Hepatocyte (in vitro differentiated cells): Measurements from ENCODE around the gene USP33. TPM values are rescaled to one million over a fixed set of nuclear protein-coding genes. Genes with fewer than 3 reads are reported as not detected.

Experiments
- DNase-seq: peaks from one replicate; pipeline ENCODE4 v3.0.0-alpha.2; 2016; ENCODE audit warnings: low spot score
- H2AFZ ChIP-seq: fragments of 200-600 bp; sonication (generic); 2 replicates; pipeline ENCODE4 v1.6.0; 2016; ENCODE audit warnings: antibody characterized with exemption, mild to moderate bottlenecking
- H3K27ac ChIP-seq: fragments of 200-600 bp; sonication (generic); 2 replicates; pipeline ENCODE4 v1.5.1; 2016; ENCODE audit warnings: mild to moderate bottlenecking
- H3K27me3 ChIP-seq: fragments of 200-600 bp; sonication (generic); 2 replicates; pipeline ENCODE4 v1.6.1; 2016
- H3K36me3 ChIP-seq: fragments of 200-600 bp; sonication (generic); replicated peaks from 2 replicates; pipeline ENCODE4 v1.5.1; 2016; ENCODE audit warnings: low read depth; ENCODE audit not compliant: insufficient read depth
- H3K4me1 ChIP-seq: fragments of 200-600 bp; sonication (generic); 2 replicates; pipeline ENCODE4 v1.5.1; 2016; ENCODE audit warnings: mild to moderate bottlenecking, moderate library complexity; ENCODE audit not compliant: insufficient read depth
- H3K4me2 ChIP-seq: fragments of 200-600 bp; sonication (generic); 2 replicates; pipeline ENCODE4 v1.6.0; 2016
- H3K4me3 ChIP-seq: fragments of 200-600 bp; sonication (generic); 2 replicates; pipeline ENCODE4 v1.5.1; 2016; ENCODE audit warnings: mild to moderate bottlenecking
- H3K79me2 ChIP-seq: fragments of 200-600 bp; sonication (generic); 2 replicates; pipeline ENCODE4 v1.6.0; 2017; ENCODE audit warnings: mild to moderate bottlenecking
- H3K9me2 ChIP-seq: fragments of 200-600 bp; sonication (generic); replicated peaks from 2 replicates; pipeline ENCODE4 v1.6.0; 2017; ENCODE audit warnings: mild to moderate bottlenecking; ENCODE audit not compliant: insufficient read depth
- H3K9me3 ChIP-seq: fragments of 200-600 bp; sonication (generic); 2 replicates; pipeline ENCODE4 v1.5.1; 2016; ENCODE audit warnings: low read depth, mild to moderate bottlenecking
- H4K20me1 ChIP-seq: fragments of 200-600 bp; sonication (generic); 2 replicates; pipeline ENCODE4 v1.6.0; 2016; ENCODE audit warnings: mild to moderate bottlenecking; ENCODE audit not compliant: insufficient read depth, poor library complexity, severe bottlenecking
- CTCF ChIP-seq: fragments of 200-600 bp; sonication (generic); IDR thresholded peaks from 2 replicates; pipeline ENCODE4 v1.5.1; 2016; ENCODE audit warnings: antibody characterized with exemption, mild to moderate bottlenecking; ENCODE audit not compliant: poor library complexity
- EZH2 ChIP-seq: fragments of 200-600 bp; sonication (generic); IDR thresholded peaks from 2 replicates; pipeline ENCODE4 v1.6.1; 2016; ENCODE audit warnings: antibody characterized with exemption, mild to moderate bottlenecking, borderline replicate concordance
- EZH2phosphoT487 ChIP-seq: fragments of 200-600 bp; sonication (generic); IDR thresholded peaks from one replicate; pipeline ENCODE4 v1.6.1; 2018; ENCODE audit warnings: antibody characterized with exemption, mild to moderate bottlenecking, low read depth, moderate library complexity; ENCODE audit not compliant: unreplicated experiment, severe bottlenecking
- WGBS: methylation state at CpG from one replicate; pipeline ENCODE4 v1.1.6; 2016; ENCODE audit warnings: low lambda C conversion rate; ENCODE audit errors: missing lambda C conversion rate; 5-methylcytosine and 5-hydroxymethylcytosine counted together
- polyA plus RNA-seq: library from polyadenylated mRNA; unstranded; fragments of >200 nt; fragmentation: Nextera tagmentation; extraction: Ambion mirVana; gene quantifications from 2 replicates; pipeline ENCODE4 v1.2.1, GENCODE V29; 2016
- total RNA-seq: library from RNA; depleted of rRNA; stranded (reverse); fragments of >200 nt; gene quantifications from 2 replicates; pipeline ENCODE4 v1.2.3, GENCODE V29; 2014

USP33 gene
- total and polyA plus RNA-seq, 2 experiments from 2014 or later, result 36.3 to 81.5 TPM

GRCh38 chr1:77673030-77673429 is 86.6 kb downstream of the USP33 start:
- DNase-seq, result no peak
- Histone ChIP-seq H3K9me3 (no peaks in the 10 kb centered on the region), H3K9me2 (no peaks in the 10 kb centered on the region), H3K27ac (no peak overlapping the region), H2AFZ (no peak overlapping the region), H3K4me3 (no peak overlapping the region), H3K4me2 (no peak overlapping the region), H3K79me2 (peaks cover 100% of the 10 kb centered on the region), H4K20me1 (peaks cover 82% of the 10 kb centered on the region), H3K4me1 (no peaks in the 10 kb centered on the region), H3K36me3 (no peaks in the 10 kb centered on the region), H3K27me3 (no peaks in the 10 kb centered on the region)
- whole genome bisulfite sequencing, result 98% methylated on average over 6 of the region's 6 CpGs
- TF ChIP-seq CTCF, result no peak
- TF ChIP-seq EZH2, result no peak
- no peak for TF ChIP-seq EZH2phosphoT487

GRCh38 chr1:77672374-77672773 is 87.3 kb downstream of the USP33 start:
- H2AFZ ChIP-seq, result no peak overlapping the region
- no peaks in the 10 kb centered on the region for H3K9me2 ChIP-seq
- TF ChIP-seq CTCF (no peak), EZH2 (no peak), EZH2phosphoT487 (no peak)
- H3K4me1 ChIP-seq, result peaks cover 5% of the 10 kb centered on the region
- peaks cover 100% of the 10 kb centered on the region for H3K79me2 ChIP-seq
- no peaks in the 10 kb centered on the region for H3K27me3 ChIP-seq
- DNase-seq, result no peak
- H3K4me2 ChIP-seq, result no peak overlapping the region
- no peak overlapping the region for H3K4me3 ChIP-seq
- 97% methylated on average over 2 of the region's 2 CpGs for WGBS
- no peaks in the 10 kb centered on the region for H3K9me3 ChIP-seq
- H3K27ac ChIP-seq, result no peak overlapping the region
- H4K20me1 ChIP-seq, result peaks cover 75% of the 10 kb centered on the region
- H3K36me3 ChIP-seq, result no peaks in the 10 kb centered on the region

GRCh38 chr1:77671836-77672235 is 87.8 kb downstream of the USP33 start:
- H3K36me3 ChIP-seq, result no peaks in the 10 kb centered on the region
- TF ChIP-seq CTCF, result no peak
- no peak for TF ChIP-seq EZH2phosphoT487
- no peak for TF ChIP-seq EZH2
- no peaks in the 10 kb centered on the region for H3K9me2 ChIP-seq
- peaks cover 100% of the 10 kb centered on the region for H3K79me2 ChIP-seq
- no peak overlapping the region for H2AFZ ChIP-seq
- peaks cover 70% of the 10 kb centered on the region for H4K20me1 ChIP-seq
- WGBS, result 87% methylated on average over 5 of the region's 5 CpGs
- H3K27me3 ChIP-seq, result no peaks in the 10 kb centered on the region
- no peaks in the 10 kb centered on the region for H3K9me3 ChIP-seq
- no peak for DNase-seq
- H3K4me1 ChIP-seq, result peaks cover 5% of the 10 kb centered on the region
- H3K4me2 ChIP-seq, result no peak overlapping the region
- no peak overlapping the region for H3K4me3 ChIP-seq
- no peak overlapping the region for H3K27ac ChIP-seq

GRCh38 chr1:77670330-77670729 is 89.3 kb downstream of the USP33 start:
- Histone ChIP-seq H3K36me3 (no peaks in the 10 kb centered on the region), H3K79me2 (peaks cover 100% of the 10 kb centered on the region), H3K27ac (no peak overlapping the region), H3K4me2 (no peak overlapping the region), H2AFZ (no peak overlapping the region), H3K4me1 (peaks cover 5% of the 10 kb centered on the region), H3K4me3 (no peak overlapping the region), H3K27me3 (no peaks in the 10 kb centered on the region), H4K20me1 (peaks cover 60% of the 10 kb centered on the region), H3K9me3 (no peaks in the 10 kb centered on the region), H3K9me2 (no peaks in the 10 kb centered on the region)
- 96% methylated on average over 7 of the region's 7 CpGs for WGBS
- TF ChIP-seq EZH2phosphoT487 (no peak), CTCF (no peak), EZH2 (no peak)
- no peak for DNase-seq
